Measurements from ENCODE around the gene LRP5.
"Not testable (repeated sequence)": the region's sequence is repeated elsewhere in the genome, so short reads cannot be mapped to it uniquely, and the experiment has no call there.

The LRP5 gene

DNA sequence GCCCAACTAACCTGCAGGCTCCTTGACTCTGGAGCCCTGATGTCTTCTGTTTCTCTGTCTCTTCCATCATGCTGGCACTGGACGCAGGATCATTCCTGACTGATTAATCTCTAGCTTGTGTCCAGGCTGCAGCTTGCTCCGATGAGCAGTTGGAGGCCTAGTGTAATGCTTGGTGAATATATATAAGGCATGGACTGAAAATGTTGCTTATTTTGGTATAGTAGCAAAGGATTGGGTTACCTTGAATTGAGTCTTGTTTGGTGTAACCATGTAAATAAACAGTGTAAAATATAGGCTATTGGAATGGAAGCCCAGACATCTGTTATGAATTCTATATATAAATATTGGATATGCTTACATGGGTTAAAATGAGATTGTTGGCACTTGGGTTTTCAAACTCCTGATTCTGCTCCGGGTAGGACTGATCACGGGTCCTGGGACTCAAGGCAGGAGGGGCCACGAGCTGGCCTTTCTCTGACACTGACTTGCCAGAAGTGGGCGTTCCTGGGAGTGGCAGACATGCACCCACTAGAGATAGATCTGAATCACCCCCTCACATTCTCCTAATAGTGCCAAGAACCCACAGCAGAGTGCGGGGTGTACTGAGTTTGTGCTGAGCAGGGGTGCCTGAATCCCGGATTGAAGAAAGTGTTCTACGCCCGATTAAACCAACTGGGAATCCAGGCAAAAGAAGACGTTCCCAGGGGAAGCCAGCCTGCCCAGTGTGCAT is 25.8 kb downstream of the LRP5 start:
- peak overlapping the region; percentile 81 for H3K27ac Mint-ChIP-seq
- H3K27me3 Mint-ChIP-seq (ENCODE audit: low read depth): no peaks in the 10 kb centered on the region
- H3K9me3 Mint-ChIP-seq: no peaks in the 10 kb centered on the region
- peaks cover 49% of the 10 kb centered on the region for H3K4me1 Mint-ChIP-seq (ENCODE audit: low read depth)
- H3K4me3 Mint-ChIP-seq: peak overlapping the region; percentile 67
- peaks cover 5% of the 10 kb centered on the region for H3K36me3 Mint-ChIP-seq (ENCODE audit: low read depth)

DNA sequence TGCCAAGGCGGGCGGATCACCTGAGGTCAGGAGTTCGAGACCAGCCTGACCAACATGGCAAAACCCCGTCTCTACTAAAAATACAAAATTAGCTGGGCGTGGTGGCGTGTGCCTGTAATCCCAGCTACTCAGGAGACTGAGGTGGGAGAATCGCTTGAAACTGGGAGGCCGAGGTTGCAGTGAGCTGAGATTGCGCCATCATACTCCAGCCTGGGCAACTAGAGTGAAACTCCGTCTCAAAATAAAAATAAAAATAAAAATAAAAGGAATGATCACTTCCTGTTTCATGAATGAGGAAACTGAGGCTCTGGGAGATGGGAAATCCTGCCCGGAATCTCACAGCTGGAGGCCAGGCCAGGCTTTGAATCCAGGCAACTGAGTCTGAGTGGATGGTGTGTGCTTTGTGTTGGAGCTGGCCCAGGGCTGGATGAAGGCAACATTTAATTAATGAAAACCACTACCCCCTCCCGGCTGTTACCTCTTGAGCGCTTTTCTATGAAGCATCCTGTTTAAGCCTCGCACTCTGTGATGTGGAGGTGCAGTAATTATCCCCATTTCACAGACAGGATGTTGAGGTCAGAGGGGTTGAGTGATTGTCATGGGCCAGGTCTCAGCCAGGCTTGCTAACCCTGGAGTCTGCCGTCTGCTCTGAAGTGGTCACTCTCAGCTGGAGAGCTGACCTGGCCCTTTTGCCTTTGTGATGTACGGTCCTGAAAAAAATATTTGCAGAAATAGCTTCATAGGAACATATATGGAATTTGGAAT is 27.8 kb downstream of the LRP5 start:
- no peaks in the 10 kb centered on the region for H3K9me3 Mint-ChIP-seq
- peaks cover 45% of the 10 kb centered on the region for H3K4me1 Mint-ChIP-seq (ENCODE audit: low read depth)
- H3K27ac Mint-ChIP-seq: peak overlapping the region; percentile 85
- H3K36me3 Mint-ChIP-seq (ENCODE audit: low read depth): peaks cover 5% of the 10 kb centered on the region
- peak overlapping the region; percentile 58 for H3K4me3 Mint-ChIP-seq
- H3K27me3 Mint-ChIP-seq (ENCODE audit: low read depth): no peaks in the 10 kb centered on the region

DNA sequence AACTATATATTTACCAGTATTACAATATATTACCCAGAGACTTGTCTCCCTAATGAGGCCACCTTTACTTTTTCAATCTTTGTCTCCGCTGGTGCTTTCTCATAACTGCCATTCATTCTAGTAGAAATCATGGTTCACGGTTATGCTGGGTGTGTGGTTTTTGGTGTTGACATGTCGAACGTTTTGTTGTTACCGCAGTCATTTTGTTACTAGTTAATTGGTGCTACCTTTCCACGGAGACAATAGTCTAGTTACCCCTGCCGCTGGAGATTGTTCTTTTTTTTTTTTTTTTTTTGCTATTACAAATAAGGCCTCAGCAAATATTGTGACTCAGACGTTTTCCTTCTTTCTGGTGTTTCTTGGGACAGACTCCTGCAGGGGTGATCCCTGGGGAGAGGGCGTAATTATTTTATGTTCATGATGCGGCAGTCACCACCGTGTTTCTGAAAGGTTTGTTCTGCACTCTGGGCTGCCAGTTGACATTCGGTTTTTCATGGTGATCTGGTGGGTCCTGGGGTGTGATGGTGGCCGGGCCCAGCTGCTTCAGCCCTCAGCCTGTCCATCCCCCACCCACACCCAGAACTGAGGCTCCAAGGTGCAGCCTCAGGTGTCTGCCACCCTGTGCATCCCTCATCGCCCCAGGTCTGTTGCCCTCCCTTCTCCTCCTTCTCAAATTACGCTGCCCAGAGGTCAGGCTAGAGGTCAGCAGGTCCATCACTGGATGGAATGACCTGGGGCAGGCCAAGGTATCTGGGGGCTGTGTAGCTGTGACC is 28.6 kb downstream of the LRP5 start:
- H3K9me3 Mint-ChIP-seq: peaks cover 5% of the 10 kb centered on the region
- H3K4me1 Mint-ChIP-seq (ENCODE audit: low read depth): peaks cover 42% of the 10 kb centered on the region
- H3K36me3 Mint-ChIP-seq (ENCODE audit: low read depth): peaks cover 7% of the 10 kb centered on the region
- peak overlapping the region; percentile 10 for H3K4me3 Mint-ChIP-seq
- peak overlapping the region; percentile 43 for H3K27ac Mint-ChIP-seq
- no peaks in the 10 kb centered on the region for H3K27me3 Mint-ChIP-seq (ENCODE audit: low read depth)

DNA sequence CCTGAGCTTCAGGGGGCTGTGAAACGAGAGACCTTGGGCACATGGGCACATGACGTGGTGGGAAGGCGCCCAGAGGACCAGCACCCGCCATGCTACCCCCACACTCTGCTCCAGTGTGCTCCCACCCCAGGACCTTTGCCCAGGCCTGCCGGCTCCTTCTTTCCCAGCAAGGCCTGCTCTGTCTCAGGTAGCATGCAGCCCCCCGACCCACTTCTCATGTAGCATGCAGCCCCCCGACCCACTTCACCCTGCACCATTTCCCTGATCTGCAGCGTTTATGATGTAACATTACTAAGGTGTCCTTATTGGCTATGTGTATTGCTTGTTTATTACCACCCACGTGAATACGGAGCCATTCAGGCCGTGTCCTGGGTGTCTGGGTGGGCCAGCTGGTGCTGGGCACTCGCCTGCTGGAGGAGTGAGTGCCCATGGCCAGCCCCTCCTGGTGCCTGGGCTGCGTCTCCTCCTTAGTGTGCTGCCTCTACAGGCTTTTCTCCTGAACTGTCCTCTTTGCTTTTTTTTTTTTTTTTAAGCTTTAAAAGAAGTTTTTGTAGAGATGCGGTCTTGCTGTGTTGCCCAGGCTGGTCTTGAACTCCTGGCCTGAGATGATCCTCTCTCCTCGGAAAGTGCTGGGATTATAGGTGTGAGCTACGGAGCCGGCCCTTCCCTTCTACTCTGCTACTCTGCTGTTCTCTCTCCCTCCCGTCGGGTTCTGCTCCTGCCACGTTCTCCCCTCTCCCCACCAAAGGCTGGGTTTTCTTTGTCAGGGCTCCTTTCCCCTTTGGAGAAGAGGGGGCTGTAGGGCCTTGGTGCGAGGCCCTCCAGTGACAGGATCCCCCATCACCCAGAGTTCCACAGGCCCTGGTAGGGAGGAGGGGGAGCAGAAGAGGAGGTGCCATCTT is 29.4 kb downstream of the LRP5 start:
- Mint-ChIP-seq H3K4me1 (ENCODE audit: low read depth) (peaks cover 43% of the 10 kb centered on the region), H3K4me3 (peak overlapping the region; percentile 18), H3K9me3 (peaks cover 7% of the 10 kb centered on the region), H3K36me3 (ENCODE audit: low read depth) (peaks cover 11% of the 10 kb centered on the region), H3K27me3 (ENCODE audit: low read depth) (no peaks in the 10 kb centered on the region), H3K27ac (peak overlapping the region; percentile 22)

DNA sequence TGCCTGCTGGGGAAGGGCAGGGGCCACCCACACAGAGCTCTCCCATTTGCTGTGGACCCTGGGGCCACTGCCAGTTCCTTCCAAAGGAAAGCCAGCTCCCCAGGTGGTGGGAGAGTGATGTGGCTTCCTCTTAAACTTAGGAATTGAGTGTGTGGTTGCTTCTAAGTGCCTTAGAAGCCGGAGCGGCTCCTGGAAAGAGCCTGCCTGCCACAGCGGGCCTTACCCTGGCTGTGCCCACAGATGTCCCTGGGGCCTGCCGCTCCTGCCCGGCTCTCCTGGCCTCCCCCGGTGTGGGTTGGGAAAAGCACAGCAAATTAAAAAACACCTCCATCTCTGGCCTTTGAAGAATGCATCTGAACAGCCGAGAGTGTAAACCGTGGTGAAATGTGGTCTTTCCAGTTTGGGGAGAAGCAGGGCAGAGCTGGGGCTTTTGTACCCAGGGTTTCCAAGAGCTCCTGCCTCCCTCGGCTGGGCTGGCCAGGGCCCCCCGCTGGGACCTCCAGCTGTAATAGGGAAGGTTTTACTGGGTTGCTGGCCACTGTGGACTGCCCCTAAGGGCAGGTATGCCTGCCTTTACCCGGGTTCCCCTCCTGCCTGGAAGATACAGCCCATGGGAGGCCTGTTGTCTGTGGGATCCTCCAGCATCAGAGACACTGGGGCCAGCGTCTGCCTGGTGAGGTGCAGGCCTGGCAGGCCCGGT is 30.2 kb downstream of the LRP5 start:
- H3K27me3 Mint-ChIP-seq (ENCODE audit: low read depth): no peaks in the 10 kb centered on the region
- no peak overlapping the region for H3K27ac Mint-ChIP-seq
- H3K4me1 Mint-ChIP-seq (ENCODE audit: low read depth): peaks cover 40% of the 10 kb centered on the region
- H3K9me3 Mint-ChIP-seq: peaks cover 7% of the 10 kb centered on the region
- no peak overlapping the region for H3K4me3 Mint-ChIP-seq
- peaks cover 8% of the 10 kb centered on the region for H3K36me3 Mint-ChIP-seq (ENCODE audit: low read depth)

DNA sequence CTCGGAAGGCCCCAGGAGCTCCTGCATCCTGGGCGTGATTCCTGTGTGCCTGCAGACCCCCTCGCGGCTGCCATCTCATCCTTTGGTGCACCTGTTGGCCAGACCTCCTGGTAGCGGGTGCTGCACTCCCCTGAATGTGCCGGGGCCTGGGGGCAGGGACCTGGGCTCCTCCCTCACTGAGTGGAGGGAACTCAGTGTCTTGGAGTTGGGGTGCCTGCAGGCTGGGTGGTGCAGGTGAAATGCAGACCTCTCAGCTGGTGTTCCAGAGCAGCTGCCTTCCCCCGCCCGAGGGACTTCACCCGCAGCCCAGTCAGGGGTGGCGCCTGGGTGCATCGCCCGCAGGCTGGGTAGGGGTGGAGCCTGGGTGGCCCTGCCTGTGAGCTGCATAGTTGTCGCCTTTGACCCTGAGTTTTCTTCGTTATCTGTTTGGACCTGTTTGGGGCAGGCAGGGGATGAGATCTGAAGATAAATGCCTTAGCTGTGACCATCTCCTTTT is 31.4 kb downstream of the LRP5 start:
- no peaks in the 10 kb centered on the region for H3K27me3 Mint-ChIP-seq (ENCODE audit: low read depth)
- no peak overlapping the region for H3K27ac Mint-ChIP-seq
- H3K4me3 Mint-ChIP-seq: no peak overlapping the region
- peaks cover 7% of the 10 kb centered on the region for H3K9me3 Mint-ChIP-seq
- H3K36me3 Mint-ChIP-seq (ENCODE audit: low read depth): peaks cover 7% of the 10 kb centered on the region
- peaks cover 30% of the 10 kb centered on the region for H3K4me1 Mint-ChIP-seq (ENCODE audit: low read depth)

DNA sequence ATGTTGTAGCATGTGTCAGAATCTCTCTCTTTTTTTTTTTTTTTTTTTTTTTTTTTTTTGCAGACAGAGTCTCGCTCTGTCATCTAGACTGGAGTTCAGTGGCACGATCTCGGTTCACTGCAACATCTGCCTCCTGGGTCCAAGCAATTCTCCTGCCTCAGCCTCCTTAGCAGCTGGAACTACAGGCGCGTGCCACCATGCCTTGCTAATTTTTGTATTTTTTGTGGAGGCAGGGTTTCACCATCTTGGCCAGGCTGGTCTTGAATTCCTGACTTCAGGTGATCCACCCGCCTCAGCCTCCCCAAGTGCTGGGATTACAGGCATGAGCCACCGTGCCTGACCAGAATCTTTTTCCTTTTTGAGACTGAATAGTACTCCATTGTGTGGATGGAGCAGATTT is 32.4 kb downstream of the LRP5 start:
- not testable (repeated sequence) for H3K36me3 Mint-ChIP-seq (ENCODE audit: low read depth)
- H3K4me1 Mint-ChIP-seq (ENCODE audit: low read depth): peaks cover 26% of the 10 kb centered on the region

DNA sequence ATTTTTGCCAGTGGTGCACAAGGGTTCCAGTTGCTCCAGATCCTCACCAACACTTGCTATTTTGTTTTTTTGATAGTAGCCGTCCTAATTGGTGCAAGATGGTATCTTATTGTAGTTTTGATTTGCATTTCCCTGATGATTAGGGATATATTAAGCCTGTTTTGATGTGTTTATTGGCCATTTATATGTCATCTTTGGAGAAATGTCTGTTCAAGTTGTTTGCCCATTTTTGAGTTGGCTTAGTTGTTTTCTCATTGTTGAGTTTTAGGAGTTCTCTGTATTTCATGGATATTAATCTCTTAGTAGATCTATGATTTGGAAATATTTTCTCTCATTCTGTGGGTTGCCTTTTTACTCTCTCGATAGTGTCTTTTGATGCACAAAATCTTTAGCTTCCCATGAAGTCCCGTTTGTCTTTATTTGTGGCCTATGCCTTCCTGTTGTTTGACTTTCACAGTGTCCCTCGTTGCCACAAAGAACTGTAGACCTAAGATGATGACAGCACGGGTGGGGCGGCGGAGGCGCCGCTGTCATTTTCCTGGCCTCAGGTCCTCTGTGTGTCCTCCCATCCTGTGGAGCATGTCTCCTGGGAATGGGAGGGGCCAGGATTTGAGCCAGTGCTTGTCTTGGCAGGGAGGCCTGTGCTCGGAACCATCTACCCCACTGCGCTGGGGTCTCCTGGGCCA is 33.5 kb downstream of the LRP5 start:
- H3K4me3 Mint-ChIP-seq: no peak overlapping the region
- H3K27ac Mint-ChIP-seq: no peak overlapping the region
- peaks cover 7% of the 10 kb centered on the region for H3K9me3 Mint-ChIP-seq
- peaks cover 7% of the 10 kb centered on the region for H3K36me3 Mint-ChIP-seq (ENCODE audit: low read depth)
- H3K4me1 Mint-ChIP-seq (ENCODE audit: low read depth): peaks cover 19% of the 10 kb centered on the region
- H3K27me3 Mint-ChIP-seq (ENCODE audit: low read depth): no peaks in the 10 kb centered on the region

More for the DNA sequence above, 32.4 kb downstream of the LRP5 start:
- not testable (repeated sequence) for H3K4me3 Mint-ChIP-seq; H3K27me3 Mint-ChIP-seq (ENCODE audit: low read depth); H3K27ac Mint-ChIP-seq; H3K9me3 Mint-ChIP-seq

DNA sequence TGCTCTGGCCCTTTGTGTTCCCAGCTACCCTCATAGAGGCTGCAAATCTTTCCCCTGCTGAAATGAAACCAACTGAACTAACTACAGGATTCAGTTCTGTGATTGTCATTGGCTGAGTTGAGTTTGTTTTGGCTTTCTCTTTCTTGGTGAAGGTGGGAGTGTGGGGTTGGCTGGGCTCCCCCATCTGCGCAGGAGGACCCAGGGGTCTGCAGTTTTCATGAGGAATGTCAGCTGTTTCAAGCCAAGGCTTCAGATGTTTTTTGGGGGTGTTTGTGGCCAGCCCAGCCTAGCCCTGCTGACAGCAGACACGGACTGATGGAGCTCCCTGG is 34.0 kb downstream of the LRP5 start:
- peaks cover 17% of the 10 kb centered on the region for H3K4me1 Mint-ChIP-seq (ENCODE audit: low read depth)
- no peak overlapping the region for H3K27ac Mint-ChIP-seq
- H3K27me3 Mint-ChIP-seq (ENCODE audit: low read depth): no peaks in the 10 kb centered on the region
- H3K4me3 Mint-ChIP-seq: no peak overlapping the region
- peaks cover 7% of the 10 kb centered on the region for H3K36me3 Mint-ChIP-seq (ENCODE audit: low read depth)
- H3K9me3 Mint-ChIP-seq: peaks cover 7% of the 10 kb centered on the region

DNA sequence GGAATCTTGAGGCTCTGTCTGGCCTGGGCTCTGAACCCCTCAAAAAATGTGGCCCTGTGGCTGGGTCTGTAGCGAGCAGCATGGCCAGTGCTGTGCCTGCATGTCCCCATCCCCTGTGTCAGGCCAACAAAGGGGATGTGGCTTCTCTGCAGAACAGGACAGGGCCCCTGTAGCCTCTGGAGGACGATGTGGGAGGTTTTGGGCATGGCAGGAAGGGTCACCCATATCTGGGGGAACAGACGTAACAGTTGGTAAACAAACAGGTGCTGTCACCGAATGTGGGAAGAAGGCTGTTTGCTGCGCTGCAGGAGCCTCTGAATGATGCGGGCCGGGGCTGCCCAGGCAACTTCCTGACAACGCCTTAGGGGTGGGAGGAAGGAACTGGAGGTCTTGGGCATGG is 35.0 kb downstream of the LRP5 start:
- H3K27me3 Mint-ChIP-seq (ENCODE audit: low read depth): no peaks in the 10 kb centered on the region
- no peak overlapping the region for H3K27ac Mint-ChIP-seq
- H3K36me3 Mint-ChIP-seq (ENCODE audit: low read depth): peaks cover 7% of the 10 kb centered on the region
- H3K4me3 Mint-ChIP-seq: no peak overlapping the region
- peaks cover 7% of the 10 kb centered on the region for H3K9me3 Mint-ChIP-seq
- peaks cover 13% of the 10 kb centered on the region for H3K4me1 Mint-ChIP-seq (ENCODE audit: low read depth)

DNA sequence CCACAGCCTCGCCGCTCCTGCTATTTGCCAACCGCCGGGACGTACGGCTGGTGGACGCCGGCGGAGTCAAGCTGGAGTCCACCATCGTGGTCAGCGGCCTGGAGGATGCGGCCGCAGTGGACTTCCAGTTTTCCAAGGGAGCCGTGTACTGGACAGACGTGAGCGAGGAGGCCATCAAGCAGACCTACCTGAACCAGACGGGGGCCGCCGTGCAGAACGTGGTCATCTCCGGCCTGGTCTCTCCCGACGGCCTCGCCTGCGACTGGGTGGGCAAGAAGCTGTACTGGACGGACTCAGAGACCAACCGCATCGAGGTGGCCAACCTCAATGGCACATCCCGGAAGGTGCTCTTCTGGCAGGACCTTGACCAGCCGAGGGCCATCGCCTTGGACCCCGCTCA is 35.5 kb downstream of the LRP5 start:
- peaks cover 7% of the 10 kb centered on the region for H3K36me3 Mint-ChIP-seq (ENCODE audit: low read depth)
- H3K9me3 Mint-ChIP-seq: peaks cover 7% of the 10 kb centered on the region
- H3K27me3 Mint-ChIP-seq (ENCODE audit: low read depth): no peaks in the 10 kb centered on the region
- no peak overlapping the region for H3K27ac Mint-ChIP-seq
- no peak overlapping the region for H3K4me3 Mint-ChIP-seq
- peaks cover 13% of the 10 kb centered on the region for H3K4me1 Mint-ChIP-seq (ENCODE audit: low read depth)

DNA sequence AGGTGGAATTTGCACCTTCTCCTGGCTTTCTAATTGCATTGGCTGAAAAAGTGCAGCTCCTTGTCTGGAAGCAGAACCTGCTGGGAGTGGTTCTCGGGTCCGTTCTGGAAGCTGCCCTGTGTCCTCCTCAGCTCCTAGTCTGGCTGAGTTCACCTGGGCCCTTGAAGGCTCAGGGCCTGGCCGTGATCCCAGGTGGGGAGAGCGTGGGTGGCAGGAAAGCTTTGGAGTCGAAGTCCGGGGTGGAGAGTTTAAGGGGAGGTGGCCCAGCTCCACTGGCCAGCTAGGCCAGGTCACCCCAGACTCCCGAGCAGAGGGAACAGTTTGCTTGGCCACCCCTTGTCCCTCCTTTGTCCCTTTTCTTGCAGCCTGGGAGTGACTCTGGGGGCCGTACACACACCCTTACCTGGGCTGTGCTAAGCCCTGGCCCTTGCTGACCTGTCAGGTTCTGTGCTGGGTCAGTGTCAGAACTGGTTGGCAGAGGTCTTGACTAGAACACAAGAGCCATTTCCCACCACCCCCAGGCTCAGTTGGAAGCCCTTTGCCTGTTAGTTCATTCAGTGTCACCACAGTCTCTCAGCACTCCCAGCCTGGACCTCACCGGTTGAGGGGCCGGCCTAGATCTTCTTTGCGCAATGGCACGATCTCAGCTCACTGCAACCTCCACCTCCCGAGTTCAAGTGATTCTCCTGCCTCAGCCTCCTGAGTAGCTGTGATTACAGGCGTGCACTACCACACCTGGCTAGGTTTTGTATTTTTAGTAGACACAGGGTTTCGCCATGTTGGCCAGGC is 37.3 kb downstream of the LRP5 start:
- H3K4me3 Mint-ChIP-seq: no peak overlapping the region
- H3K9me3 Mint-ChIP-seq: peaks cover 7% of the 10 kb centered on the region
- H3K36me3 Mint-ChIP-seq (ENCODE audit: low read depth): peaks cover 7% of the 10 kb centered on the region
- H3K27ac Mint-ChIP-seq: no peak overlapping the region
- H3K27me3 Mint-ChIP-seq (ENCODE audit: low read depth): no peaks in the 10 kb centered on the region
- H3K4me1 Mint-ChIP-seq (ENCODE audit: low read depth): peaks cover 13% of the 10 kb centered on the region

Measured in T-helper 1 cell treated with Interleukin-12 subunit alpha and Interleukin-12 subunit beta and Interleukin-4 antibody, amounts not matched to agents 30 μg/mL and 1 μg/mL, for 36 hours (primary cell).